ENCODE data around the gene ARHGAP4. TPM values are rescaled to one million over a fixed set of nuclear protein-coding genes. Genes with fewer than 3 reads are reported as not detected.

The ARHGAP4 gene
- total and polyA plus RNA-seq, 3 donors from 2014 or later, result 25.6 to 41.3 (median 34.6) TPM

- intact Hi-C loops (cut with DNase I; ENCODE audit: low total_unique reads), result no loop called here
- no peak overlapping the region for H3K4me3 ChIP-seq
- no peak overlapping the region for H3K27ac ChIP-seq
- no peak for DNase-seq
- TF ChIP-seq POLR2A (IDR thresholded peaks at IDR 0.05) (no peak), CTCF (IDR thresholded peaks at IDR 0.05) (no peak)
- no peaks in the 10 kb centered on the region for H3K4me1 ChIP-seq
- 78 to 84% methylated on average over 5 to 13 of the region's 13 CpGs for WGBS, 2 donors
- no peaks in the 10 kb centered on the region for H3K36me3 ChIP-seq (ENCODE audit: low read depth, missing control alignments)
- no peaks in the 10 kb centered on the region for H3K9me3 ChIP-seq
- no peaks in the 10 kb centered on the region for H3K27me3 ChIP-seq
Measured at GRCh38 chrX:153874366-153875125, 51.5 kb downstream of the ARHGAP4 start.

DNA sequence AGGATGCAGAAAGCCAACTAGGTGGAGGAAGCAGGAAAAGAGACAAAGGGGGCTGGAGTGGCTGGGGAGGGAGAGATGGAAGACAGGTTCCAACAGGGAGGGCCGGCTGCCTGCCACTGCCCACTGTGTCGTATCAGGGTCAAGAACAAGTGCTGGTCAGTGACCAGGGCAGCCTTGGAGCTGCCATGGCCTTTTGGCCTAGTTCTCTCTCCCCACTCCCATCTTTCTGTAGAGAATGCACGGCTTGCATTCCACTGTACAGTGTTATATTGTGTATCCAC is 52.0 kb downstream of the ARHGAP4 start:
- no peak for DNase-seq
- intact Hi-C loops (cut with DNase I; ENCODE audit: low total_unique reads), result no loop called here
- H3K27ac ChIP-seq, result no peak overlapping the region
- no peaks in the 10 kb centered on the region for H3K27me3 ChIP-seq
- H3K4me3 ChIP-seq, result no peak overlapping the region
- no peaks in the 10 kb centered on the region for H3K36me3 ChIP-seq (ENCODE audit: low read depth, missing control alignments)
- 54 to 90% methylated on average over 2 to 3 of the region's 3 CpGs for WGBS, 2 donors
- H3K9me3 ChIP-seq, result no peaks in the 10 kb centered on the region
- TF ChIP-seq CTCF (IDR thresholded peaks at IDR 0.05) (no peak), POLR2A (IDR thresholded peaks at IDR 0.05) (no peak)
- no peaks in the 10 kb centered on the region for H3K4me1 ChIP-seq

DNA sequence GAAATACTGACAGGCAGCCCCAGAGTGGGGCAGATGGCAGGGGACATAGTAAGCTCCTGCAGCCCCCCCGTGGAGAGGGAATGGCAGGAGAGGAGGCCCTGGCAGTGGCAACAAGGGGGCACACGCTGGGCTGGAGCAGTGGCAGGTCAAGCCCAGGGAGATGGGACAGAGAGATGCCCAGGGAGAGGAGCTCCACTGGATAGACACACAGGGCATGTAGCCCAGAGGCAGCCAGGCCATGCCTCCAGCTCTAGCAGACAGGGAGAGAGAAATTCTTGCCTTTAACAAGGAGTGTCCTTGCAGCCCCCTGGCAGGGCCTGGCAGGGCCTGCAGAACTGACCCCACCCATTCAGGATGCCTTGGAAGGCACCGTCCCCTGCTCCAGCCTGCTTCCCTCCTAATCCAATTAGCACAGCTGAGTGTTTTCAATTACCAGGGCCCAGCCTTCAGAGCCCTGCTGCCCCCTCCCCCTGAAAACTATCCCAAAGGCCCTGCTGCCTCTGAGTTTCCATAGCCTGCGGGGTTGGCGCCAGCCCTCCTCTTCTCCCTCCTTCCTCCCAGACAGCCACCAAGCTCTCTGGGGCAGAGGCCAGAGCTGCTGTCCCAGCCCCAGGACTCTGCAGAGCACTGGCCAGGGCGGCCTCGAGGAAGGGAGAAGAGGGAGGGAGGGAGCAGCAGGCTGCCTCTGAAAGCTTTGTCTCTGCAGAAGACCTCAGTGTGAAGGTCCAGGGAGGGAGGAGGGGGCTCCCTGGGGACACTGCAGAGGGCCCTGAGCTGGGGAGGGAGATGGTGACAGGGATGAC is 52.6 kb downstream of the ARHGAP4 start:
- no peaks in the 10 kb centered on the region for H3K27me3 ChIP-seq
- no peak overlapping the region for H3K4me3 ChIP-seq
- H3K9me3 ChIP-seq, result no peaks in the 10 kb centered on the region
- DNase-seq, result no peak
- TF ChIP-seq POLR2A (IDR thresholded peaks at IDR 0.05) (no peak), CTCF (IDR thresholded peaks at IDR 0.05) (no peak)
- no peak overlapping the region for H3K27ac ChIP-seq
- H3K4me1 ChIP-seq, result no peaks in the 10 kb centered on the region
- no peaks in the 10 kb centered on the region for H3K36me3 ChIP-seq (ENCODE audit: low read depth, missing control alignments)
- 63 to 67% methylated on average over 2 to 5 of the region's 7 CpGs for WGBS, 2 donors
- intact Hi-C loops (cut with DNase I; ENCODE audit: low total_unique reads), result no loop called here

DNA sequence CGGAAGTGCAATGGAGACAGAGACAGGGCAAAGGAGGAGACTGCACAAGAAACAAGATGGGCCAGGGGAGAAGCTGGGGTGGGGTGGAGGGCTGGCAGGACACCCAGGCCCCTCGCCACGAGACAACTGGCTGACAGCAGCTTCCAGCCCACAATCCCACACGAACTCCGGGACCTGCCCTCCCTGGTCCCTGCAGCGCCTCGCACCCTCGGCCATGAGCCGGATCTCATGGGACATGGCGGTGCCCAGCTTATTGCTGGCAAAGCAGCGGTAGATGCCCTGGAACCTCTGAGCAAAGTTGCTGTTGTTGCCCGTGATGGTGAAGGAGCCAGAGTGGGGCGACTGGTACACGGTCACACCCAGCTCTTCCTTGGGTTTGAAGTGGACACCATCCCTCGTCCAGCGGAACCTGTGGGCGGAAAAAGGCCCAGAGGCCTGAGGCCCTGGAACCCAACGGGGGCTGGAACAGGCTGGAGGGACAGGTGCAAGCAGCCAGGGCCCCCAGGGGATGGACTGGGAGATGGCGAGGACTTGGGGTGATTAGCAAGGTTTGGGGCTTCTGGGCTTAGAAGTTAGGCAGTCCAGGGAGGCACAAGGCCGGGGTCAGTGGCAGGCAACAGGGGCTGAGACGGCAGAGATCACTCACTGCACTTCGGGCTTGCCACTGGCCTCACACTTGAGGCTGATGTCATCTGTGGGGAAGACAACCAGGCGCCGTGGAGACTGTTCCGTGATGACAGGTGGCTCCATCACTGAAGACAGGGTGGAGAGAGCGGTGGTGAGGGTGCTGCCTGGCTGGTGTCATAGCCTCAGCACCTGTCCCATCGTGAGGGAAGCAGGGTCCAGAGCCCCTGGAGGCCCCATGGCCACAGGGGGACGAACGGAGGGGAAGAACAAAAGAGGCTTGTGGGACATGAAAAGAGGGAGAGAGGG is 53.9 kb downstream of the ARHGAP4 start:
- no peak overlapping the region for H3K27ac ChIP-seq
- intact Hi-C loops (cut with DNase I; ENCODE audit: low total_unique reads), result no loop called here
- H3K9me3 ChIP-seq, result no peaks in the 10 kb centered on the region
- no peaks in the 10 kb centered on the region for H3K4me1 ChIP-seq
- WGBS, 2 donors, result 80 to 82% methylated on average over 3 to 24 of the region's 29 CpGs
- H3K36me3 ChIP-seq (ENCODE audit: low read depth, missing control alignments), result no peaks in the 10 kb centered on the region
- H3K4me3 ChIP-seq, result no peak overlapping the region
- H3K27me3 ChIP-seq, result no peaks in the 10 kb centered on the region
- TF ChIP-seq CTCF (IDR thresholded peaks at IDR 0.05) (no peak), POLR2A (IDR thresholded peaks at IDR 0.05) (no peak)
- DNase-seq, result no peak

Data from testis (tissue), 3 donors.